ENCODE data around the gene SCLT1.

SCLT1 gene

GRCh38 chr4:128840711-128841318 lies 252.5 kb downstream of the SCLT1 start:
- DNase-seq (ENCODE audit: low read depth), result no peak

- no peak for DNase-seq (ENCODE audit: low read depth)
Observed at GRCh38 chr4:128837679-128838078, 255.7 kb downstream of the SCLT1 start.

DNA sequence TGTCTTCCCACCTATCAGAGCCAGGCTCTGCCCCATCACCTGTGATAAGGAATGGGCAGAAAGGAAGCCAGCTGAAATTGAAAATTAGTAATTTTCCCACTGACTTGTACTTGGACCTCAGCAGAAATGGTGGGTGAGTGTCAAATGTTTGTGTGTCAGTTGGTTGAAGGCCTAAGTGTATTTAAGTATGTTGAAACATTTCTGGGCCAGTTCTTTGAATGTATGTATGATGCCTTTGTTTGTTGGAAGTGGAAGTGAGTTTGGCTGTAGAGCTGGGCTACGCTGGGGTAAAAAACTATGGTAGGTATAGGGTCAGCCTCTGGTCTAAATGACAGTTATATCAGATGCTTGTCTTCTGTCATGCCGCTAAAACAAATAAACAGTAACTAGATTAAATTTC lies 256.1 kb downstream of the SCLT1 start:
- no peak for DNase-seq (ENCODE audit: low read depth)

DNA sequence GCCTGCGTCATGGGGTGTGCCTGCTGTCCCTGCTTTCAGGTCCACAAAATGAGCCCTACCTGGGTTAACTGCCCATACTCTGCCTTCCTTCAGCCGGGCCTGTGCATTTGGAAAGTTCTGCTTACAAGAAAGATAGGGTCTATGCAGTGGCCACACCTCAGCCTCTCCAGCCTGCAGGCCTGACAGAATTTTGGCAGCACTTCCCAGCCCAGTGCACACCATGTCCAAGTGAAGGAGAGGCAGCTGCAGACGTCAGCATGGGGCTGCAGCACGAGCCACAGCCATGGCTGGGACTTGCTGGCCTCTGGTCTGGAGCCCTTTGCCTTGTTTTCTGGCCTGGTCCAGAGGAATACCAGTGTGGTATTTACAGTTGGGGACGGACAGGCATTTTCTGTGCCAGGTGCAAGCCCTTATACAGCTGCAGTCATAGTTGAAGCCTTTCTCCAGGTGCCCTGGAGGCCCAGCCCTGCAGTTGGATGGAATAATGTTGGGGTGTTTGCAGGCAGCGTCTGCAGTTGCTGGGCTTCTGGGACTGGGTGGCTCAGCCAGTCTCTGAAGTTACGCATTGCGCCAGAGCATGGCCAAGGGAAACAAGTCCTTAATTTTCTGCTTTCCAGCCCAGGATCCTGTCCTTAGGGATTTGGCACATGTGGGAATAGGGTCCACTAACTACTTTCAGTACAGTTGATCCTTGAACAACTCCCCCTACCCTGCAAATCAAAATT lies 257.7 kb downstream of the SCLT1 start:
- DNase-seq (ENCODE audit: low read depth), result no peak
